ENCODE data around the gene C3orf52.

DNA sequence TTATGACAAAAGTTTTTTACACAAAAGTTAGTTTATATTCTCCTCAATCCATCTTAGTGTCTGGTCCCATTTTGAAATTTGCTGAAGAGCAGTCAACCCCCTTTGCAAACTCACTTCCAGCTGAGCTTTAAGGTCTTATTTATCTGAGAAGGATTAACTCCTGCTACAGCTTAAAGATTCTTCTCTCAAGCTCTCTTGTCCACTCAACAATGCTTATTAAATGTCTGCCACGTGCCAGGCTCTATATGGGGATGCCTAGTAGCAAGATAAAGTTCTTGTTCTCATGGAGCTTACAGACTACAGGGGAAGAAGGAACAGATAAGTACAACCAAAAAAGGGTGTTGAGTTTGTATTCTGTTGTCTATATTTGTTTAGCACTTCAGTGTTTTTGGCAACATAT, 33.0 kb upstream of the C3orf52 start:
- TF ChIP-seq, protein P1, sequence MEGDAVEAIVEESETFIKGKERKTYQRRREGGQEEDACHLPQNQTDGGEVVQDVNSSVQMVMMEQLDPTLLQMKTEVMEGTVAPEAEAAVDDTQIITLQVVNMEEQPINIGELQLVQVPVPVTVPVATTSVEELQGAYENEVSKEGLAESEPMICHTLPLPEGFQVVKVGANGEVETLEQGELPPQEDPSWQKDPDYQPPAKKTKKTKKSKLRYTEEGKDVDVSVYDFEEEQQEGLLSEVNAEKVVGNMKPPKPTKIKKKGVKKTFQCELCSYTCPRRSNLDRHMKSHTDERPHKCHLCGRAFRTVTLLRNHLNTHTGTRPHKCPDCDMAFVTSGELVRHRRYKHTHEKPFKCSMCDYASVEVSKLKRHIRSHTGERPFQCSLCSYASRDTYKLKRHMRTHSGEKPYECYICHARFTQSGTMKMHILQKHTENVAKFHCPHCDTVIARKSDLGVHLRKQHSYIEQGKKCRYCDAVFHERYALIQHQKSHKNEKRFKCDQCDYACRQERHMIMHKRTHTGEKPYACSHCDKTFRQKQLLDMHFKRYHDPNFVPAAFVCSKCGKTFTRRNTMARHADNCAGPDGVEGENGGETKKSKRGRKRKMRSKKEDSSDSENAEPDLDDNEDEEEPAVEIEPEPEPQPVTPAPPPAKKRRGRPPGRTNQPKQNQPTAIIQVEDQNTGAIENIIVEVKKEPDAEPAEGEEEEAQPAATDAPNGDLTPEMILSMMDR (IDR thresholded peaks at IDR 0.05): no peak
- TF ChIP-seq EZH2 (IDR thresholded peaks at IDR 0.05; ENCODE audit: borderline replicate concordance, insufficient read depth, low read depth, low read length, poor library complexity, severe bottlenecking): no peak

Measured in B cell (primary cell).